Body of pancreas (tissue), 4 donors: Measurements from ENCODE around the gene TSPAN18. TPM values are rescaled to one million over a fixed set of nuclear protein-coding genes. Genes with fewer than 3 reads are reported as not detected.

Experiments
- ATAC-seq: fragments of 150-250 bp; one replicate; pipeline ENCODE4 v1.9.1; 2016
- DNase-seq, 4 donors: peaks; one replicate each; pipeline ENCODE4 v3.0.0-alpha.2; 2019
- H3K27ac ChIP-seq, 4 donors: fragments of 200-600 bp; sonication (generic); 1 replicate in 3 of 4; 2 replicates in 1 of 4; pipeline versions ENCODE4 v1.5.1 to v1.6.1; 2016 to 2019; ENCODE audit warnings: mild to moderate bottlenecking in 1 of 4, mixed read lengths in 1 of 4, moderate library complexity in 1 of 4
- H3K27me3 ChIP-seq, 2 donors: fragments of 200-600 bp; sonication (generic); one replicate each; pipeline ENCODE4 v1.6.0; 2016; ENCODE audit warnings: mild to moderate bottlenecking in 1 of 2
- H3K36me3 ChIP-seq, 2 donors: fragments of 200-600 bp; sonication (generic); replicated peaks in 1 of 2; 2 replicates each; pipeline ENCODE4 v1.5.1; 2016; ENCODE audit warnings: low read depth in 2 of 2; ENCODE audit not compliant: insufficient read depth in 1 of 2
- H3K4me1 ChIP-seq: fragments of 200-600 bp; sonication (generic); one replicate; pipeline ENCODE4 v1.6.0; 2016
- H3K4me3 ChIP-seq, 2 donors: fragments of 200-600 bp; sonication (generic); 1 replicate in 1 of 2; 2 replicates in 1 of 2; pipeline ENCODE4 v1.5.1; 2016 to 2019
- H3K9me3 ChIP-seq, 3 donors: fragments of 200-600 bp; sonication (generic); 1 replicate in 2 of 3; 2 replicates in 1 of 3; pipeline ENCODE4 v1.5.1; 2016
- POLR2A ChIP-seq, 3 donors: fragments of 450-650 bp; IDR thresholded peaks; one replicate each; pipeline ENCODE4 v1.6.1; 2016; ENCODE audit warnings: antibody characterized with exemption in 3 of 3, mild to moderate bottlenecking in 2 of 3
- WGBS, 2 donors: methylation state at CpG; one replicate each; pipeline ENCODE4 v1.1.5; 2017; 5-methylcytosine and 5-hydroxymethylcytosine counted together
- intact Hi-C: fragments of 100-400 bp; cut with DNase I; formaldehyde crosslinking; loops from one replicate; pipeline ENCODE4 v1.15.1; 2023
- total RNA-seq, 2 donors: library from RNA; depleted of rRNA; stranded (reverse); fragments of >200 nt; gene quantifications; one replicate each; pipeline ENCODE4 v1.1.0, GENCODE V29; 2016
- TF ChIP-seq, protein P1 (sequence below), 7 experiments: fragments of 450-650 bp in 4 of 7; fragments of 200-600 bp in 3 of 7; sonication (generic) in 3 of 7; IDR thresholded peaks; one replicate each; pipeline ENCODE4 v1.5.1; 2016 to 2019; ENCODE audit warnings: antibody characterized with exemption in 7 of 7

TSPAN18 gene
- total RNA-seq, 2 donors from 2014 or later = 2.1 to 3.0 TPM

DNA sequence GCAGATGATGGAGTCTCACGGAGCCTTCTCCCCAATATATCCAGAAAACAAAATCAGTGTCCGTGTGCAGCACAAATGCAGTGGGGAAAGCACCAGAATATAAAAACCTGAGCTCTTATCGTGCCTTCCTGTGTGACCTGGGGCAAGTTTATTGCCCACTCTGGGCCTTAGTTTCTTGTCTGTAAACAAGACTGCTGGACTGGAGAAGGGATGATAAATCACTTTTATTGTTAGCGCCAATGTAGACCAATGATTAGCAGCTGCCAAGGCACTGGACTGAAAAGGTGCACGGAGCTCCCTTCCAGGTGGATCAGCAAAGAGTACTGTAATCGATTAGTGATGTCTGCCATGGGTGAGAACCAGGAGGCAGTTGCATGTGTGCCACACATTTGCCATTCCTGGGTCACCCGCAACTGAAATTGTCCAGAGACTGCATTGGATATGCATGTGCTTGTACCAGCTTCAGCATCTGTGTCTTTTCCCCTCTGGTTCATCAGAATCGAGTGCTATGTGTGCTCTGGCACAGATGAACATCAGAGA is 89.2 kb downstream of the TSPAN18 start:
- H3K4me1 ChIP-seq = no peaks in the 10 kb centered on the region

DNA sequence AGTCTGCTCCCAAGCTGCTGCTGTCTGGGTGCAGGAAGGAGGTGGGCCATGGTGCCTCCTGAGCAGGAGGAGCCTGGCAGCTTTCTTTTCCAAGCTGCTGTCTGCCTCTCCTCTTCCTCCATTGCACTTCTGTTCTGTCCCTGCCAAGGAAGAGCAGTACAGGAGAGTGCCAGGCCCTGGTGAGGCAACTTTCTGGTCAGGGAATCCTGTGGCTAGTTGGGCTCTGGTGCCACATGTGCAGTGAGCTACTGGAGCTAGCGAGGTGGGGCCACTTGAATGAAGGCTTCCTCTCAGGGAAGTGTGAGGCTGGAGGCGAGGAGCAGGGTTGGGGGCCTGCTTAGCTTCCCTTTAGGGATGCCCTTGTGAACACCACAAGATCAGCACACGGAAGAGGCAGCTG is 90.0 kb downstream of the TSPAN18 start:
- no peak for DNase-seq
- no peaks in the 10 kb centered on the region for H3K27me3 ChIP-seq
- no peak overlapping the region for H3K4me3 ChIP-seq
- intact Hi-C loops = no loop called here
- H3K27ac ChIP-seq = no peak overlapping the region
- TF ChIP-seq POLR2A (IDR thresholded peaks at IDR 0.05) = no peak
- TF ChIP-seq, protein P1, sequence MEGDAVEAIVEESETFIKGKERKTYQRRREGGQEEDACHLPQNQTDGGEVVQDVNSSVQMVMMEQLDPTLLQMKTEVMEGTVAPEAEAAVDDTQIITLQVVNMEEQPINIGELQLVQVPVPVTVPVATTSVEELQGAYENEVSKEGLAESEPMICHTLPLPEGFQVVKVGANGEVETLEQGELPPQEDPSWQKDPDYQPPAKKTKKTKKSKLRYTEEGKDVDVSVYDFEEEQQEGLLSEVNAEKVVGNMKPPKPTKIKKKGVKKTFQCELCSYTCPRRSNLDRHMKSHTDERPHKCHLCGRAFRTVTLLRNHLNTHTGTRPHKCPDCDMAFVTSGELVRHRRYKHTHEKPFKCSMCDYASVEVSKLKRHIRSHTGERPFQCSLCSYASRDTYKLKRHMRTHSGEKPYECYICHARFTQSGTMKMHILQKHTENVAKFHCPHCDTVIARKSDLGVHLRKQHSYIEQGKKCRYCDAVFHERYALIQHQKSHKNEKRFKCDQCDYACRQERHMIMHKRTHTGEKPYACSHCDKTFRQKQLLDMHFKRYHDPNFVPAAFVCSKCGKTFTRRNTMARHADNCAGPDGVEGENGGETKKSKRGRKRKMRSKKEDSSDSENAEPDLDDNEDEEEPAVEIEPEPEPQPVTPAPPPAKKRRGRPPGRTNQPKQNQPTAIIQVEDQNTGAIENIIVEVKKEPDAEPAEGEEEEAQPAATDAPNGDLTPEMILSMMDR (IDR thresholded peaks at IDR 0.05) = no peak
- H3K9me3 ChIP-seq = no peaks in the 10 kb centered on the region
- ATAC-seq = no peak
- no peaks in the 10 kb centered on the region for H3K4me1 ChIP-seq
- no peaks in the 10 kb centered on the region for H3K36me3 ChIP-seq
- 82 to 91% methylated on average over 3 of the region's 3 CpGs for WGBS, 2 donors

More for the DNA sequence above, 89.2 kb downstream of the TSPAN18 start:
- no peaks in the 10 kb centered on the region for H3K9me3 ChIP-seq
- H3K27me3 ChIP-seq = no peaks in the 10 kb centered on the region
- no peak for DNase-seq
- intact Hi-C loops = no loop called here
- no peak for ATAC-seq
- WGBS, 2 donors = 79 to 86% methylated on average over 8 of the region's 8 CpGs
- H3K4me3 ChIP-seq = no peak overlapping the region
- no peak overlapping the region for H3K27ac ChIP-seq
- TF ChIP-seq, protein P1 (IDR thresholded peaks at IDR 0.05) = no peak
- no peak for TF ChIP-seq POLR2A (IDR thresholded peaks at IDR 0.05)
- no peaks in the 10 kb centered on the region for H3K36me3 ChIP-seq

DNA sequence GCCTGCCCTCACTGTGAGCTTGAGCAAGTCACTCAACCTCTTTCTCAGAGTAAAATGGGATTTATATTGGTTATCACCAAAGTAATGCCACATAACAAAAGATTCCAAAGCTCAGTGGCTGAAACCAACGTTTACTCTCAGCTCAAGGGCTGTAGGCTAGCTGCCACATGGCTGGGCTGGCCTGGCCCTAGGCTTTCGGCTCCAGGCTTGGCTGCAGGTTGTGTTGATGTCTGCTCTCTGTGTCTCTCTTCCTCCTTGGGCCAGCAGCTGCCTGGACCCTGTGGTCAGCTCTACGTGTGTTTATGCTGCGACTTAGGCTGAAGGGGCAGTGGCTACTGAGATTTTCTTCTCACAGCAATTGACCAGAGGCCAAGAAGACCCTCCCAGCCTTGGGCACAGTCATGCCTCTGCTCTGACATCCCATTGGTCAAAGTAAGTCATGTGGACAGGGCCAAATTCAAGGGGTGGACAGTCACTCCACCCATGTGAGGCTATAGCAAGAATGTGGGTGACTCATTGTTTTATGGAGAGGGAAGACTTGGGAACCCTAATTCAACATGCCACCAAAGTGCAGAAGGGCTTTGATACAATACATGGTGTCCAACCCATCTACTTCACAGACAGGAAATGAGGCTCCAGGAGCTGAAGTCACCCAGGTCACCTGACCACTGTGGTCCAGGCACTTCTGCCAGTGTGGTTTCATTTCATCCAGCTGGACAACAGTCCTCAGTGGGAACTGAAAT is 90.6 kb downstream of the TSPAN18 start:
- TF ChIP-seq, protein P1 (IDR thresholded peaks at IDR 0.05) = no peak
- TF ChIP-seq POLR2A (IDR thresholded peaks at IDR 0.05) = no peak
- Histone ChIP-seq H3K36me3 (no peaks in the 10 kb centered on the region), H3K27ac (no peak overlapping the region), H3K9me3 (no peaks in the 10 kb centered on the region), H3K27me3 (no peaks in the 10 kb centered on the region), H3K4me1 (no peaks in the 10 kb centered on the region), H3K4me3 (no peak overlapping the region)
- ATAC-seq (no peak), DNase-seq (no peak)
- intact Hi-C loops = no loop called here
- WGBS, 2 donors = 38 to 60% methylated on average over 3 to 4 of the region's 4 CpGs

DNA sequence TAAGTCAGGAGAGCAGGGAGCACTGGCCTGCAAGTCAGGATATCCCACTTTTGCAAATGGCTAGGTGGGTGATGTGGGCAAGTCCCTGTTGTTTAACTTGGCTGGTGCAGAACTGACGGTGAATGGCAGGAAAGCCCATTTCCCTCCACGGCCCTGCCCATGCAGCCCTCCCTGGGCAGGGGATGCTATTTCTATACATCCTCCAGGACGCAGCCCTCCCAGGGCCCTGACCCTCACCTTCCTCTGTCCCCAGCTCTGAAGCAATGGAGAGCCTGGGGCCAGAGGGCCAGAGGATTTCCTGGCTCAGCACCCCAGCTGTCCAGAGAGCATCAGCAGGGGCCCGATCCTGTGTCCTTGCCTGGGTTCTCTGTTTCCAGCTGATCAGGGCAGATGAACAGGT is 91.3 kb downstream of the TSPAN18 start:
- Histone ChIP-seq H3K9me3 (no peaks in the 10 kb centered on the region), H3K27ac (no peak overlapping the region), H3K36me3 (no peaks in the 10 kb centered on the region), H3K4me1 (no peaks in the 10 kb centered on the region), H3K4me3 (no peak overlapping the region), H3K27me3 (no peaks in the 10 kb centered on the region)
- WGBS, 2 donors = 52 to 68% methylated on average over 2 to 4 of the region's 4 CpGs
- ATAC-seq = no peak
- intact Hi-C loops = no loop called here
- no peak for DNase-seq
- TF ChIP-seq, protein P1 (IDR thresholded peaks at IDR 0.05) = no peak
- no peak for TF ChIP-seq POLR2A (IDR thresholded peaks at IDR 0.05)

DNA sequence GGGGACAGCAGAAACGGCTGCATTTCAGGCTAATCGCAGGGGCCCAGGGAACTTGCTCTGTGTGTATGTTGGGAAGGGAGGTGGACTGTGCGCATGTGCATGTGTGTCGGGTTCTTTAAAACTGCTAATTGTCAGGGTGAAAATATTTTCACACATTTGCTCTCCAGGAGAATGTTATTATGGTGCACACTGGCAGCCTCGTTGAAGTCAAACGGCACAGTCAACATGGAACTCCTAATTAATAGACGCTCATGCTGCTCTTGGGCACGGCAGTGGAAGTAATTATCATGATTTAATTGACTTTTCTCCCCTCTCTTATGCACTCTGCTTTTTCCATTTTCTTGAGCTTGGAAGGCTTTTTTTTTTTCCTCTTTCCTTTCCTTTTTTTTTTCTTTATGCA is 92.6 kb downstream of the TSPAN18 start:
- Histone ChIP-seq H3K4me3 (no peak overlapping the region), H3K9me3 (no peaks in the 10 kb centered on the region), H3K36me3 (no peaks in the 10 kb centered on the region), H3K4me1 (no peaks in the 10 kb centered on the region), H3K27me3 (no peaks in the 10 kb centered on the region), H3K27ac (no peak overlapping the region)
- intact Hi-C loops = no loop called here
- ATAC-seq = no peak
- no peak for TF ChIP-seq POLR2A (IDR thresholded peaks at IDR 0.05)
- TF ChIP-seq, protein P1 (IDR thresholded peaks at IDR 0.05) = no peak
- DNase-seq = no peak
- whole genome bisulfite sequencing, 2 donors = 59 to 62% methylated on average over 8 of the region's 8 CpGs
